Left hindlimb (tissue), 1 donor: ENCODE data around the gene HIPK2.

Source experiments
- DNase-seq: peaks from one replicate; pipeline ENCODE4 v3.0.0-alpha.2; 2018

HIPK2 gene

DNA sequence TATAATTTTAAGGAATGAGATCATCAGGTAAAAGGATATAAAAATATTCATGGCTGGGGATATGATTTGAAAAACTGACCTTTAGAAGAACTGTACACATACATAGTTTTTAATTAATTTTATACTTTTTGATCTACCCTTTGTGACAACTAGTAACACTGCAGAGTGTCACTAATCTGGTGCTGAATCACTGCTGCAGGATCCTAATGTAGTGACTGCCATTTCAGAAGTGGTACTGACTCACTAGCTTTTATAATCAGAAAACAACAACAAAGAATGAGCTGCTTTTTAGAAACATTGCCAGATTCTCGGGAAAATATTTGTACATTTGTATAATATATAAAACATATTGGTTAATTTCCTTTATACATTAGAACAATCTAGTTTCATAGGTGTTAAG is 110.4 kb downstream of the HIPK2 start:
- no peak for DNase-seq

DNA sequence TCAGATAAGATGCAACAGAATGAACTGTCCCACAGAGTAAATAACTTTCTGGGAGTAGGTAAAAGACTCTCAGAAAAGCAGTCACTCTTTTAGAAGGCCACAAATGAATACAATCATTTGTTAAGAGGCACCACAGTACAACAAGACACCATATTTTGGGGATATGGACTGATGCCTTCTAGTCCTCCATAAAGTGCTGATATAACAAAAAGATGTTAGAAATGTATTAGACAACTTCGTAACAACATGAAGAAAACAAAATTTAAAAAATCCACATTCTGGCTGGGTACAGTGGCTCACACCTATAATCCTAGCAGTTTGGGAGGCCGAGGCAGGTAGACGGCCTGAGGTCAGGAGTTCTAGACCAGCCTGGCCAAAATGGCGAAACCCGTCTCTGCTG is 111.3 kb downstream of the HIPK2 start:
- DNase-seq = no peak

- no peak for DNase-seq
Measured at GRCh38 chr7:139664434-139664833, 113.4 kb downstream of the HIPK2 start.

- DNase-seq = no peak
Measured at GRCh38 chr7:139663608-139664177, 114.1 kb downstream of the HIPK2 start.

DNA sequence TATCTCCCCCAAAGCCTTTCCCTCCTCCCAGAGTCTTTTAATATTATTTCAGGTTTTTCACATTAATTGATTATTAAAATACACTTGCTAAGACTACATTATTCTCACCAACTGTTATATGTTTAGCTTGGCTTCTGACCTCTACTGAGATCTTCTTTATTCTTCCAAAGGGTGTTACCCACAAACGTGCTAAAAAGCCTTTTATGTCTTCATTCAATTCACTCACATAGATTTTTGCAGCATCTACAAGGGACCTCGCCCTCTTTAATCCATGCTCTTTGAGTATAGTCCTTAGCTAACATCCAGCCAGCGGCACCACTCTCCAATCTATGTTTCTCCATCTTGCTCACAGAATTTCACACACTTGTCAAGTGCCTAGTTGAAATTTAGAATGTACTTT is 115.9 kb downstream of the HIPK2 start:
- DNase-seq = no peak

GRCh38 chr7:139661043-139661440 is 116.8 kb downstream of the HIPK2 start:
- DNase-seq = no peak

DNA sequence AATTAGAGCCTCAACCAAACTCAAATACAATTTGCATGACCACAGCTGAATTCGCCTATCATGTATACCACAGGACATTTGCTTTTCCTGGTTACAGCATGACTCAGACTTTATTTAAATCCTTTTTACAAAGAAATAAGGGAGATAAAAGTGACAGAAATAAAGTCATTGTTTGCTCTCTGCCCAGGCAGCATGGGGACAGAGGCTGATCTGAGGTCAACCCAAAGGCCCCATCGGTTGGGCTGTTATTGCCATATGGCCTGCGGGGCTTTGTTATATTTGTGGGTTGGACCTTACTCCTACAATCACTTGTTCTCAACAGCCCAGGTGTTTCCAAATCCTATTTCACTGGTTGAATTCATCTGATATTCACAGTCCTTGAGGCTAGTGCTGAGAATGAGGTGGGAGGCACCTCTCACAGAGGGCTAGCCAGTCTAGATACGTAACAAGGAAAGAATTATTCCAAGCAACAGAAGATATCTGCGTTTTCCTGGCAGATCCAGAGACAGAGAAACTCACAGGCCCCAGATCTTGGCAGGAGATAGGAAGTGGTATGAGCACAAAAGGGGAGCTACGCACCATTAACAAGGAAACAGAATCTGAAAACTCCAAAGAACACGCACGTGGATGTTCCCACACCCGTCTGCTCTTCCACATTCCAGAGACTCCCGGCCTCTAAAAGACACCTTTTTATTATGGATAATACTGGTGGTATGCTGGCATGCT is 117.3 kb downstream of the HIPK2 start:
- DNase-seq = no peak

GRCh38 chr7:139659922-139660316 is 117.9 kb downstream of the HIPK2 start:
- DNase-seq = no peak

DNA sequence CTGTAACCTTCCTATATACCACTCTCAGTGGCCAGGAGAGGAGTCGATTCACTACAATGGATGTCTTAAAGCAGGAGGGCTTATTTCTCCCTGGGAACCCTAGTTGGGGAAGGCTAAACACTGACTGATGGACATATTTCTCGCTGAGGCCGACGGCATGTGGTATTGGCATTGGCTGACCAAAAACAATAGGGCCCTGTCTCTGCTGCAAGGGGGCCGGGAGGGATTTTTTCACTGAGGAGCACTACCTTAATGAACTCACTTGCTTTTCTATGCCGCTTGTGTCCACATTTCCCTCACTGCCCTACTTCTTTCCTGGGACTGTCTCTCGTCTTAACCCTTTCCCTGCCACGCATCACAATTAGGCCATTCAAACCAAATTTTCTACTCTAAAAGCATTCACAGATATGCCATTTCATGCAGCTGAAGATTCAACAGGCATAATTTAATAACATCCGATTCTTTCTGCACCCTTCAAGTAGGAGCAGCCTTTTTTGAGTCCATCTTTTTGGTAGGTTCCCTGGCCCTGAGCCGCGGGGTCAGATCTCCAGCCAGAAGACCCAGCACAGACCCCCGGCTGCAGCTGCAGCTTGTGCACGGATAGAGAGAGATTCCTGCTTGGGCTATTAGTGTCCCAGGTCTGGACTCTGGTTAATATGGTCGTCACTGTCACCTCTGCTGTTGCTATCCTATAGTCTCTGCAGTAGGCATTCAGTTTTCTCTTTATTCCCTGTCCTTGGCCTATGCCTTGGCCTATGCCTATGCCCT is 118.7 kb downstream of the HIPK2 start:
- no peak for DNase-seq

GRCh38 chr7:139658296-139658695 is 119.5 kb downstream of the HIPK2 start:
- DNase-seq = no peak

DNA sequence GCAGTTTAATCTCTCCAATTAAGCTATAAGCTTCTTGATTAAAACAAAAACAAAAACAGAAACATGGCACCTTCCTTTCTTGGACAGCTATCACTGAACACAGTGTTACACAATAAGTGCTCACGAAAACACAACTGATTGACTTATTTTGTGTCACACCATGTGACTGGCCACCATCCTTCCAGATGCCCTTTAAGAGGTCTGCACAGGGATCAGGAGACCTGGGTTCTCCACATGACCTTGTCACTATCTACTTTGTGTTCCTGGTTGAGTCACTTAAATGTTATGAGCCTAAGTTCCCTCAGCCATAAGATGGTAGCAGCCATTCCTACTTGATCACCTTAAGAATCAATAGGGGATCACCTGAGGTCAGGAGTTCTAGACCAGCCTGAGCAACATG is 120.1 kb downstream of the HIPK2 start:
- DNase-seq = no peak

DNA sequence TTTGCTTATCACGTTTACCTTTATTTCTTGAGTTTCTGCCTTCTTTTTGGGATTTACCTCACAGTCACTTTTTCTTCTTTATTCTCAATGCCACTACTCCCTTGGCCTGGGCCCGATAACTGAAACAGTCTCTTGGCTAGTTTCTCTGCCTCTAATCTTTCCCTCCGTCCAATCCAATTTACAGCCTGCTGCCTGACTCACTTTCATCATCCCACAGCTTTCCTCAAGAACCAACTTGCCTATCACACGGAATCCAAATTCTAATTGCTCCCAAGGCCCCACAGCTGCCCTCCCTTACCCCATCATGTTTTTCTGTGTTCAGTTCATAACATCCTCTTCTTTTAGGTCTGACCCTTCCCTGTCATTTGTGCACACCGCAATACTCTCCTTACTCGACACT is 121.4 kb downstream of the HIPK2 start:
- no peak for DNase-seq

DNA sequence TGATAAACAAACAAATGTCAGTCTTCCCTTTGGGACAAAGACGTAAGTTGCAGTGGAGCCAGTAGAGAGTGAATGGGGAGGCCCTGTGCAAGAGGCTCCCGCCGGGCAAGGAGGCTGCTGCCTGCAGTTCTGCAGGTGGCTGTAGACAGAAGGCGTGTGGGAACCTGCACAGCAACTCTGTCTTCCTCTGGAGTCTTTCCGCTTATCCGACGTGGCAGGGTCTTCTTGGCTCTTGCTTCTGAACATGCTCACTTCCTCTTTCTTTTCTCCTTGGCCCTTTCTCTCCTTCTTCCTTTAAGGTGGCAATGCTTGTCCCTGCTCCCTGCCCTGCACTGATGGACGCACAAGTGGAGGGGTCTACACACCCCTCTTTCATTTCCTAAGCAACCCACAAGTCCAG is 122.5 kb downstream of the HIPK2 start:
- no peak for DNase-seq

- DNase-seq = no peak
Measured at GRCh38 chr7:139654276-139655181, 123.3 kb downstream of the HIPK2 start.

DNA sequence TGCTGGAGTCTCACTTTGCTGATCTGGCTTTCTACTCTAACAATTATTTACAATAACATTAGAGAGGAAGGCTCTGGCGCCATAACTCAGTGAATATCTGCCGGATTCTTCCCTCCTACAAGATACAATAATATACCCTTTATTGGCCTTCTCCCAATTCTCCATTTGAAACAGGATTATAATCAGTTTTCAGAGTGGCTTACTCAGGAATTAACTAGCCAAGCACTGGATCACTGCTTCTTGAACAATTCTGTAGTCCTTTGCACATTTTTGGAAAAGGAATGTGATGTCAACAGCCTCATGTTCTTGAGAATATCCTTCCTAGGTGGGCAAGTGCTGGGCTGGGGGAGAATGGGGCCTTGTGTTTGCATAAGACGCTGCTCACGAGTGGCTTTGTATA is 125.9 kb downstream of the HIPK2 start:
- no peak for DNase-seq

DNA sequence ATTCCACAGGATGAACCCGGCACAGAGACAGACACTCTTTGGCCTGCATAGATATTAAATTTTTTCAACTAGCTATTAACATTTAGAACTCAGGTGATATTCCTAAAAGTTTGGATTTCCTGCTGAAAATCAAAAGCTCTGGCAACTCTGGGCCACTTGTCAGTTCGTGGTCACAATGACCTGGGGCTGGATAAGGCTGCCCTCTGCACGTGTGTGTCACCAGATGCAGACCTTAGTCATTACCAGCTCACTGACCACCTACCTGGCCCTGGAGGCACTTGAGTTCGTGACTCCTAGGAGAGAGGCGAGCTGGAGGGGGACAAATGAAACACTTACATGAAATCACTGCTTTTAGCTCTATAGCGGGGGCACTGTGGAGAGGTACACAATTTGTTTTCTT is 126.5 kb downstream of the HIPK2 start:
- DNase-seq = no peak

- no peak for DNase-seq
Measured at GRCh38 chr7:139650429-139651100, 127.2 kb downstream of the HIPK2 start.

GRCh38 chr7:139648941-139649425 is 128.8 kb downstream of the HIPK2 start:
- DNase-seq = no peak

DNA sequence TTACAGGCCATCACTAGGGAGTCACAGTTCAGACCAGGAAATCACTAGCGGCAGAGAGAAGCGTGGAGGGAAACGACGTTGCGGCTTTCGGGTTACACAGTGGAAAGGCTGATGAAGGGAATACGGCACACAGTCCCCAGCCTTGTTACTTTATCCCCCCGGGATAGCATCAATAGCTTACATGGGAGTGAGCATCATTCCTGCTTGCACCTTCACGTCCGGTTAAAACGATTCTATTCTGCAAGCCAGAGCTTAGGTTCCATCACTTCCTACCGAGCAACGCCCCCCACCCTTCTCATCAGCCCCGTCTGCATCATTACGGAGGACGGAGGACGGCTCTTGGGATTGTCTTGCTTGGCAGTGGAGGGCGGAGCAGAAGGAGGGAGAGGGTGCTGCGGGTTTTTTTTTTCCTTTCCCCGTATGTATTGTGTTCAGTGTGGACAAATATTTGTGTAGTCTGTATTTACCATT is 129.4 kb downstream of the HIPK2 start:
- DNase-seq = no peak

- DNase-seq = no peak
Measured at GRCh38 chr7:139647814-139648390, 129.9 kb downstream of the HIPK2 start.

- no peak for DNase-seq
Measured at GRCh38 chr7:139647085-139647484, 130.7 kb downstream of the HIPK2 start.

GRCh38 chr7:139646566-139646965 is 131.2 kb downstream of the HIPK2 start:
- DNase-seq = no peak
